HepG2 (cell line): Measurements from ENCODE around the gene RPL38. TPM values are rescaled to one million over a fixed set of nuclear protein-coding genes. Genes with fewer than 3 reads are reported as not detected.

Source experiments
- ATAC-seq: fragments of 200-7000 bp; cut with Tn5 transposase; 3 replicates; pipeline ENCODE4 v1.9.1; 2020; ENCODE audit warnings: mild to moderate bottlenecking, moderate library complexity
- BruUV-seq: library from RNA; stranded (reverse); fragments of 400-500 nt; replicated peaks from 2 replicates; lab custom pipeline; 2021; lab: Mats Ljungman, UMichigan
- CTCF ChIA-PET: fragments of 300-600 bp; formaldehyde crosslinking; extraction: SDS; loops from one replicate; lab custom pipeline; 2021; ENCODE audit warnings: low total read pairs, inconsistent platforms, low intra/inter-chr PET ratio; lab: Yijun Ruan, JAX
- POLR2A ChIA-PET: fragments of 350-600 bp; sonication (Branson Sonifier 250); formaldehyde crosslinking; loops from one replicate; lab custom pipeline; 2020; ENCODE audit warnings: antibody characterized with exemption, inconsistent platforms; lab: Yijun Ruan, JAX
- DNase-seq: peaks from one replicate; pipeline ENCODE4 v3.0.0-alpha.2; 2015; ENCODE audit warnings: low spot score
- FAIRE-seq: peaks from 3 replicates; lab custom pipeline; 2011; peaks lifted over from hg19 to GRCh38; lab: Jason Lieb, UNC
- H2AFZ ChIP-seq: one replicate; pipeline ENCODE4 v1.6.1; 2011; ENCODE audit warnings: low read length, inconsistent platforms
- H3K27ac ChIP-seq: fragments of 300-600 bp; 3 replicates; pipeline ENCODE4 v1.8.0; 2011; ENCODE audit warnings: mixed run types, mild to moderate bottlenecking, mixed read lengths, low read length, inconsistent platforms; ENCODE audit not compliant: insufficient read depth; ENCODE audit errors: extremely low read length
- H3K27me3 ChIP-seq, 2 experiments: fragments of 200-600 bp in 1 of 2; 2 replicates in 1 of 2; 3 replicates in 1 of 2; pipeline versions ENCODE4 v1.6.0 to v1.8.0; 2011; ENCODE audit warnings: low read length in 2 of 2, mild to moderate bottlenecking in 2 of 2, moderate library complexity in 2 of 2, inconsistent platforms in 1 of 2; ENCODE audit not compliant: insufficient read depth in 2 of 2, control insufficient read depth in 1 of 2
- H3K36me3 ChIP-seq, 2 experiments: fragments of 200-600 bp in 1 of 2; replicated peaks in 1 of 2; 2 replicates in 1 of 2; 3 replicates in 1 of 2; pipeline versions ENCODE4 v1.5.1 to v1.8.0; 2011; ENCODE audit warnings: low read length in 2 of 2, inconsistent platforms in 1 of 2; ENCODE audit not compliant: insufficient read depth in 2 of 2, control insufficient read depth in 1 of 2
- H3K4me1 ChIP-seq: 2 replicates; pipeline ENCODE4 v1.5.1; 2012; ENCODE audit warnings: low read length, inconsistent platforms; ENCODE audit not compliant: insufficient read depth
- H3K4me2 ChIP-seq: 2 replicates; pipeline ENCODE4 v1.6.0; 2011; ENCODE audit warnings: low read depth, low read length, inconsistent platforms
- H3K4me3 ChIP-seq, 3 experiments: fragments of 200-600 bp in 1 of 3; sonication (generic), shearing (Covaris generic) in 1 of 3; replicated peaks in 1 of 3; 2 replicates each; pipeline ENCODE4 v1.5.1; 2011 to 2016; ENCODE audit warnings: low read length in 3 of 3, inconsistent platforms in 2 of 3, low read depth in 2 of 3, mild to moderate bottlenecking in 2 of 3, control low read depth in 1 of 3, mixed read lengths in 1 of 3; ENCODE audit not compliant: insufficient read depth in 1 of 3
- H3K79me2 ChIP-seq: one replicate; pipeline ENCODE4 v1.6.1; 2011; ENCODE audit warnings: low read length, inconsistent platforms; ENCODE audit not compliant: insufficient read depth
- H3K9ac ChIP-seq: 2 replicates; pipeline ENCODE4 v1.6.0; 2011; ENCODE audit warnings: mild to moderate bottlenecking, low read depth, low read length, inconsistent platforms; ENCODE audit not compliant: insufficient read depth
- H3K9me3 ChIP-seq: 2 replicates; pipeline ENCODE4 v1.5.1; 2012; ENCODE audit warnings: mild to moderate bottlenecking, low read length
- H4K20me1 ChIP-seq: 2 replicates; pipeline ENCODE4 v1.6.0; 2011; ENCODE audit warnings: inconsistent platforms, mild to moderate bottlenecking, low read length, moderate library complexity; ENCODE audit not compliant: insufficient read depth
- KDM5A ChIP-seq: fragments of 200-600 bp; sonication (generic); IDR thresholded peaks from 2 replicates; pipeline ENCODE4 v1.7.0; 2018; ENCODE audit warnings: antibody characterized with exemption, mild to moderate bottlenecking, low read length, borderline replicate concordance
- KLF15 ChIP-seq: sonication (generic); formaldehyde crosslinking; IDR thresholded peaks from 2 replicates; pipeline ENCODE4 v1.8.1; 2023; ENCODE audit warnings: borderline replicate concordance, mild to moderate bottlenecking, inconsistent platforms, missing genetic modification reagents, mixed read lengths
- PITX1 ChIP-seq: sonication (generic); formaldehyde crosslinking; IDR thresholded peaks from 2 replicates; pipeline ENCODE4 v1.5.1; 2020; ENCODE audit warnings: mild to moderate bottlenecking, missing genetic modification reagents
- REPIN1 ChIP-seq: sonication (generic); formaldehyde crosslinking; IDR thresholded peaks from 2 replicates; pipeline ENCODE4 v1.8.0; 2022; ENCODE audit warnings: missing genetic modification reagents, low read depth, mild to moderate bottlenecking, borderline replicate concordance
- ZNF382 ChIP-seq: sonication (generic); formaldehyde crosslinking; IDR thresholded peaks from 2 replicates; pipeline ENCODE4 v1.5.0; 2020; ENCODE audit warnings: missing genetic modification reagents, mild to moderate bottlenecking, borderline replicate concordance
- WGBS: methylation state at CpG from one replicate; pipeline ENCODE4 v1.1.6; 2017; ENCODE audit warnings: low lambda C conversion rate; 5-methylcytosine and 5-hydroxymethylcytosine counted together
- in situ Hi-C: cut with HindIII; loops from 2 replicates; pipeline ENCODE4 v1.10.0; 2017; ENCODE audit warnings: low pct_unique_long_range_greater_than_20kb; ENCODE audit not compliant: extremely low pct_ligation_motif_present
- intact Hi-C: fragments of 100-400 bp; cut with micrococcal nuclease; formaldehyde crosslinking; loops from one replicate; pipeline ENCODE4 v1.10.0; 2022; ENCODE audit not compliant: unreplicated experiment
- polyA plus RNA-seq, 8 experiments: library from polyadenylated mRNA; depleted of rRNA in 3 of 8; stranded (reverse) in 7 of 8; unstranded in 1 of 8; fragments of >200 nt; fragmentation: Illumina TruSeq in 4 of 8; extraction: Trizol in 4 of 8; gene quantifications; 2 replicates each; pipeline versions ENCODE4 v1.2.1 to v1.2.3, GENCODE V29; 2011 to 2016; ENCODE audit warnings: low read depth in 4 of 8, missing spikeins in 1 of 8, mixed read lengths in 1 of 8; ENCODE audit not compliant: insufficient read depth in 1 of 8
- total RNA-seq, 5 experiments: library from RNA; depleted of rRNA; stranded (reverse); fragments of >200 nt; fragmentation: Illumina TruSeq; extraction: Trizol; gene quantifications; 2 replicates each; pipeline ENCODE4 v1.2.3, GENCODE V29; 2016; ENCODE audit warnings: low read depth in 1 of 5
- TF ChIP-seq, protein P1 (sequence below): sonication (generic); formaldehyde crosslinking; IDR thresholded peaks from 2 replicates; pipeline ENCODE4 v1.5.1; 2020; ENCODE audit warnings: mild to moderate bottlenecking, moderate library complexity, missing genetic modification reagents

The RPL38 gene
- total and polyA plus RNA-seq, 2 of the 13 experiments (the other 11 are each of a cell fraction or from before 2014, with no cell fraction given) = 2,370 to 2,372 TPM

DNA sequence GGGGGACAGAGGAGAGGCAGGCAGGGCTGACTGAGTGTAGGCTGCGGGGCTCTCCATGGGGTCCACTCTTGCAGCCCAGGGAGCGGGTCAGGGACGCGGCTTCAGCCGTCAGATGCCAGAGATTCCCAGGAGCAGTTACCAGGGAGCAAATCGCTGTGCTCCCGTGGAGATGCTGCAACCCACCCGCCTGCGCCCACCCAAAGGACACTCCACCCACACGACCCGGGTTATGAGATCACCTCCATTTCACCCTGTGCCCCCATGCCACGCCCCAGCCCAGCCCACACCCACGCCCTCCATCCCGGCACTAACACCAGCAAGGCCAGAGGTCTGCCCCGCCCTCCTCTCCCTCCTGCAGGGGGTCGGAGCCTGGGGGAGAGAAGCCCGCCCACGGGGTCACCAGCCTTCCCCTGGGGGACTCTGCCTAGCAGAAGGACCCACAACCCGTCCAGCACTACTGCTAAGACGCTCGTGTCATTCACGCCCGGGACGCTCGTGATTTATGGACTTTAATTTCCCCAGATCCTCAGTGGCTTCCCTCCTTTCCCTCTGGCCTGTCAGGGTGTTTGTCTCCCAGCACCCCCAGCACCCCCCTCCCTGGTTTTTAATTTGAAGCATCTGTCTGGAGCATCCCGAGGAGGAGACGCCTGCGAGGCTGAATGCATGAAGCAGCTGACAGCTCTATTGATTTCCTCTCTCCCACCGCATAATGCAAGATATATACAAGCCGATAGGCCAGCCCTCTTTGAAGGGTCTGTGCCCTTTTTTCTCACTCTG is 6.7 kb upstream of the RPL38 start:
- Histone ChIP-seq H3K4me2 (no peak overlapping the region), H3K9ac (no peak overlapping the region), H3K4me3 (no peak overlapping the region), H3K36me3 (no peaks in the 10 kb centered on the region), H3K4me1 (peaks cover 14% of the 10 kb centered on the region), H3K79me2 (no peaks in the 10 kb centered on the region), H3K27ac (no peak overlapping the region), H3K27me3 (peaks cover 23 to 72% of the 10 kb centered on the region in 2 experiments), H3K9me3 (no peaks in the 10 kb centered on the region), H4K20me1 (no peaks in the 10 kb centered on the region), H2AFZ (no peak overlapping the region)
- no TSS peak for BruUV-seq
- ATAC-seq (no peak), FAIRE-seq (no peak), DNase-seq (no peak)
- WGBS = 36% methylated on average over 29 of the region's 30 CpGs
- TF ChIP-seq PITX1 (no peak), KDM5A (no peak), REPIN1 (no peak), ZNF382 (CRISPR knock-in tag) (no peak), KLF15 (CRISPR knock-in tag) (no peak)
- TF ChIP-seq, protein P1, sequence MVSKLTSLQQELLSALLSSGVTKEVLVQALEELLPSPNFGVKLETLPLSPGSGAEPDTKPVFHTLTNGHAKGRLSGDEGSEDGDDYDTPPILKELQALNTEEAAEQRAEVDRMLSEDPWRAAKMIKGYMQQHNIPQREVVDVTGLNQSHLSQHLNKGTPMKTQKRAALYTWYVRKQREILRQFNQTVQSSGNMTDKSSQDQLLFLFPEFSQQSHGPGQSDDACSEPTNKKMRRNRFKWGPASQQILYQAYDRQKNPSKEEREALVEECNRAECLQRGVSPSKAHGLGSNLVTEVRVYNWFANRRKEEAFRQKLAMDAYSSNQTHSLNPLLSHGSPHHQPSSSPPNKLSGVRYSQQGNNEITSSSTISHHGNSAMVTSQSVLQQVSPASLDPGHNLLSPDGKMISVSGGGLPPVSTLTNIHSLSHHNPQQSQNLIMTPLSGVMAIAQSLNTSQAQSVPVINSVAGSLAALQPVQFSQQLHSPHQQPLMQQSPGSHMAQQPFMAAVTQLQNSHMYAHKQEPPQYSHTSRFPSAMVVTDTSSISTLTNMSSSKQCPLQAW (CRISPR knock-in tag) = no peak
- ChIA-PET CTCF (no interaction called here), POLR2A (no interaction called here)
- in situ Hi-C loops (no loop called here), intact Hi-C loops (no loop called here)
